ENCODE data around the gene APP.

Gene APP

GRCh38 chr21:26188422-26188821, 17.9 kb upstream of the APP start:
- Histone ChIP-seq H3F3A (ENCODE audit: insufficient read depth, low read length) (no peaks in the 10 kb centered on the region), H3K4me1 (ENCODE audit: low read length) (no peaks in the 10 kb centered on the region), H3K9me2 (replicated peaks; ENCODE audit: insufficient read depth, low read length) (no peaks in the 10 kb centered on the region), H3K79me2 (ENCODE audit: low read length) (no peaks in the 10 kb centered on the region), H3K4me2 (ENCODE audit: low read depth, low read length) (no peak overlapping the region), H2AFZ (ENCODE audit: low read length) (no peak overlapping the region), H3K9me3 (replicated peaks; ENCODE audit: insufficient read depth, low read length) (no peaks in the 10 kb centered on the region), H3K27ac (ENCODE audit: low read length) (no peak overlapping the region), H3K27me3 (replicated peaks; ENCODE audit: insufficient read depth, low read length) (no peaks in the 10 kb centered on the region), H3K36me3 (replicated peaks; ENCODE audit: insufficient read depth, low read length) (no peaks in the 10 kb centered on the region), H3K4me3 (ENCODE audit: low read length) (no peak overlapping the region), H4K20me1 (ENCODE audit: insufficient read depth, low read length) (no peaks in the 10 kb centered on the region), H3K9ac (ENCODE audit: low read length) (no peak overlapping the region)
- no peak for DNase-seq
- no peak for TF ChIP-seq EZH2 (optimal IDR thresholded peaks at IDR 0.05; ENCODE audit: low read depth, low read length)
- no peak for TF ChIP-seq CTCF (IDR thresholded peaks at IDR 0.05; ENCODE audit: low read length)

- no peak overlapping the region for H2AFZ ChIP-seq (ENCODE audit: low read length)
- no peak overlapping the region for H3K4me2 ChIP-seq (ENCODE audit: low read depth, low read length)
Observed at GRCh38 chr21:26185446-26185845, 14.9 kb upstream of the APP start.

GRCh38 chr21:26185021-26185420, 14.5 kb upstream of the APP start:
- H3K9me3 ChIP-seq (replicated peaks; ENCODE audit: insufficient read depth, low read length), result no peaks in the 10 kb centered on the region
- H3K9me2 ChIP-seq (replicated peaks; ENCODE audit: insufficient read depth, low read length), result no peaks in the 10 kb centered on the region
- no peaks in the 10 kb centered on the region for H3K79me2 ChIP-seq (ENCODE audit: low read length)
- H2AFZ ChIP-seq (ENCODE audit: low read length), result no peak overlapping the region
- H3K4me1 ChIP-seq (ENCODE audit: low read length), result no peaks in the 10 kb centered on the region
- H3K36me3 ChIP-seq (replicated peaks; ENCODE audit: insufficient read depth, low read length), result no peaks in the 10 kb centered on the region
- no peak overlapping the region for H3K4me2 ChIP-seq (ENCODE audit: low read depth, low read length)
- no peaks in the 10 kb centered on the region for H3F3A ChIP-seq (ENCODE audit: insufficient read depth, low read length)
- no peak overlapping the region for H3K4me3 ChIP-seq (ENCODE audit: low read length)
- H4K20me1 ChIP-seq (ENCODE audit: insufficient read depth, low read length), result no peaks in the 10 kb centered on the region
- no peak for TF ChIP-seq EZH2phosphoT487 (IDR thresholded peaks at IDR 0.05; ENCODE audit: low read length)
- no peak for TF ChIP-seq EZH2 (optimal IDR thresholded peaks at IDR 0.05; ENCODE audit: low read depth, low read length)
- no peak for TF ChIP-seq CTCF (IDR thresholded peaks at IDR 0.05; ENCODE audit: low read length)
- H3K27me3 ChIP-seq (replicated peaks; ENCODE audit: insufficient read depth, low read length), result no peaks in the 10 kb centered on the region
- DNase-seq, result no peak
- H3K9ac ChIP-seq (ENCODE audit: low read length), result no peak overlapping the region
- H3K27ac ChIP-seq (ENCODE audit: low read length), result no peak overlapping the region

More at GRCh38 chr21:26185446-26185845, 14.9 kb upstream of the APP start:
- H3K9me2 ChIP-seq (replicated peaks; ENCODE audit: insufficient read depth, low read length), result no peaks in the 10 kb centered on the region
- H3K27me3 ChIP-seq (replicated peaks; ENCODE audit: insufficient read depth, low read length), result no peaks in the 10 kb centered on the region
- H3K27ac ChIP-seq (ENCODE audit: low read length), result no peak overlapping the region
- H3K9ac ChIP-seq (ENCODE audit: low read length), result no peak overlapping the region
- no peaks in the 10 kb centered on the region for H3F3A ChIP-seq (ENCODE audit: insufficient read depth, low read length)
- no peak for TF ChIP-seq EZH2phosphoT487 (IDR thresholded peaks at IDR 0.05; ENCODE audit: low read length)
- no peak for TF ChIP-seq EZH2 (optimal IDR thresholded peaks at IDR 0.05; ENCODE audit: low read depth, low read length)
- no peak for TF ChIP-seq CTCF (IDR thresholded peaks at IDR 0.05; ENCODE audit: low read length)
- DNase-seq, result no peak
- H4K20me1 ChIP-seq (ENCODE audit: insufficient read depth, low read length), result no peaks in the 10 kb centered on the region
- H3K4me3 ChIP-seq (ENCODE audit: low read length), result no peak overlapping the region
- no peaks in the 10 kb centered on the region for H3K4me1 ChIP-seq (ENCODE audit: low read length)
- H3K79me2 ChIP-seq (ENCODE audit: low read length), result no peaks in the 10 kb centered on the region
- H3K36me3 ChIP-seq (replicated peaks; ENCODE audit: insufficient read depth, low read length), result no peaks in the 10 kb centered on the region
- H3K9me3 ChIP-seq (replicated peaks; ENCODE audit: insufficient read depth, low read length), result no peaks in the 10 kb centered on the region
